ENCODE data around the gene GRAMD1C. TPM values are rescaled to one million over a fixed set of nuclear protein-coding genes. Genes with fewer than 3 reads are reported as not detected.
A peak's percentile ranks its signal among the peaks of the same experiment; 100 is the strongest.

GRAMD1C gene
- total and polyA plus RNA-seq, 8 donors: 0.58 to 10.1 (median 6.2) TPM

GRCh38 chr3:113910966-113911365 lies 72.4 kb downstream of the GRAMD1C start:
- intact Hi-C loops (cut with DNase I; ENCODE audit: low total_unique reads): loop anchor here (10.0 kb wide), 1 partner anchor 66 kb away; no protein-coding TSS in a partner anchor

GRCh38 chr3:113912552-113913236 lies 74.1 kb downstream of the GRAMD1C start:
- Histone ChIP-seq H3K4me3 (no peak overlapping the region), H3K27me3 (no peaks in the 10 kb centered on the region), H3K9me3 (no peaks in the 10 kb centered on the region), H3K4me1 (peaks cover 0 to 9% (median 0%) of the 10 kb centered on the region in 4 donors), H3K36me3 (peaks cover 0 to 4% (median 0%) of the 10 kb centered on the region in 4 donors), H3K27ac (peak overlapping the region in 1 of 5 donors; percentile 30)
- intact Hi-C loops (cut with DNase I; ENCODE audit: low total_unique reads): loop anchor here (10.0 kb wide), 1 partner anchor 68 kb away; no protein-coding TSS in a partner anchor
- peak; percentile 39 to 79 for DNase-seq
- TF ChIP-seq CTCF (IDR thresholded peaks at IDR 0.05): peak in 5 of 7 experiments; percentile 38 to 87 (median 57)
- TF ChIP-seq POLR2A (IDR thresholded peaks at IDR 0.05): no peak
- TF ChIP-seq EP300 (IDR thresholded peaks at IDR 0.05): no peak
- TF ChIP-seq POLR2AphosphoS5 (IDR thresholded peaks at IDR 0.05): peak in 1 of 3 donors; percentile 15
- WGBS, 5 donors: 52 to 64% (median 58%) methylated on average over 3 of the region's 3 CpGs

More at GRCh38 chr3:113910966-113911365, 72.4 kb downstream of the GRAMD1C start:
- Histone ChIP-seq H3K9me3 (no peaks in the 10 kb centered on the region), H3K4me3 (no peak overlapping the region), H3K27me3 (no peaks in the 10 kb centered on the region), H3K4me1 (peaks cover 0 to 9% (median 0%) of the 10 kb centered on the region in 4 donors), H3K27ac (no peak overlapping the region), H3K36me3 (peaks cover 0 to under 1% (median 0%) of the 10 kb centered on the region in 4 donors)
- no peak for DNase-seq
- TF ChIP-seq POLR2A (IDR thresholded peaks at IDR 0.05) (no peak), POLR2AphosphoS5 (IDR thresholded peaks at IDR 0.05) (no peak), EP300 (IDR thresholded peaks at IDR 0.05) (no peak), CTCF (IDR thresholded peaks at IDR 0.05) (no peak)
- WGBS, 5 donors: 41 to 59% (median 46%) methylated on average over 5 of the region's 5 CpGs

- no peak overlapping the region for H3K4me3 ChIP-seq
- H3K4me1 ChIP-seq: peaks cover 0 to 9% (median 0%) of the 10 kb centered on the region in 4 donors
- no peak for TF ChIP-seq POLR2AphosphoS5 (IDR thresholded peaks at IDR 0.05)
- TF ChIP-seq CTCF (IDR thresholded peaks at IDR 0.05): no peak
- no peak for TF ChIP-seq POLR2A (IDR thresholded peaks at IDR 0.05)
- TF ChIP-seq EP300 (IDR thresholded peaks at IDR 0.05): no peak
- peaks cover 0 to 4% (median 0%) of the 10 kb centered on the region in 4 donors for H3K36me3 ChIP-seq
- intact Hi-C loops (cut with DNase I; ENCODE audit: low total_unique reads): loop anchor here (10.0 kb wide), 1 partner anchor 70 kb away; no protein-coding TSS in a partner anchor
- no peak for DNase-seq
- 51 to 72% (median 57%) methylated on average over 2 of the region's 2 CpGs for WGBS, 5 donors
- H3K27ac ChIP-seq: no peak overlapping the region
- H3K27me3 ChIP-seq: no peaks in the 10 kb centered on the region
- no peaks in the 10 kb centered on the region for H3K9me3 ChIP-seq
These were observed 76.1 kb downstream of the GRAMD1C start for GRCh38 chr3:113914646-113915045.

GRCh38 chr3:113927556-113927955 lies 89.0 kb downstream of the GRAMD1C start:
- no peak for TF ChIP-seq POLR2AphosphoS5 (IDR thresholded peaks at IDR 0.05)
- Histone ChIP-seq H3K9me3 (peaks cover 0 to 16% (median 10%) of the 10 kb centered on the region in 4 donors), H3K36me3 (peaks cover 0 to 12% (median 2%) of the 10 kb centered on the region in 4 donors), H3K4me1 (no peaks in the 10 kb centered on the region), H3K27me3 (no peaks in the 10 kb centered on the region), H3K27ac (no peak overlapping the region), H3K4me3 (no peak overlapping the region)
- intact Hi-C loops (cut with DNase I; ENCODE audit: low total_unique reads): no loop called here
- no peak for DNase-seq
- 63 to 86% (median 82%) methylated on average over 3 to 5 of the region's 5 CpGs for WGBS, 5 donors
